Right atrium auricular region (tissue), 2 donors: ENCODE data around the gene WSB2. TPM values are rescaled to one million over a fixed set of nuclear protein-coding genes. Genes with fewer than 3 reads are reported as not detected.

Experiments used
- DNase-seq: peaks from one replicate; pipeline ENCODE4 v3.0.0-alpha.2; 2019; ENCODE audit warnings: low spot score
- H3K27ac ChIP-seq, 2 donors: fragments of 200-600 bp; sonication (generic); 1 replicate in 1 of 2; 2 replicates in 1 of 2; pipeline ENCODE4 v1.5.1; 2016 to 2019
- H3K27me3 ChIP-seq, 2 donors: fragments of 200-600 bp; sonication (generic); one replicate each; pipeline versions ENCODE4 v1.5.1 to v1.6.0; 2017 to 2019
- H3K36me3 ChIP-seq: fragments of 200-600 bp; sonication (generic); one replicate; pipeline ENCODE4 v1.5.1; 2016
- H3K4me1 ChIP-seq, 2 donors: fragments of 200-600 bp; sonication (generic); one replicate each; pipeline versions ENCODE4 v1.5.1 to v1.6.0; 2017 to 2019
- H3K4me3 ChIP-seq, 2 donors: fragments of 200-600 bp; sonication (generic); 1 replicate in 1 of 2; 2 replicates in 1 of 2; pipeline ENCODE4 v1.5.1; 2017 to 2019; ENCODE audit warnings: mild to moderate bottlenecking in 1 of 2, moderate library complexity in 1 of 2
- H3K9me3 ChIP-seq, 2 donors: fragments of 200-600 bp; sonication (generic); one replicate each; pipeline ENCODE4 v1.5.1; 2019
- total RNA-seq, 2 donors: library from RNA; depleted of rRNA; stranded (reverse); fragments of >200 nt; gene quantifications; one replicate each; pipeline ENCODE4 v1.1.0, GENCODE V29; 2016
- TF ChIP-seq, protein P1 (sequence below), 2 donors: fragments of 200-600 bp; sonication (generic); IDR thresholded peaks; one replicate each; pipeline ENCODE4 v1.5.1; 2019; ENCODE audit warnings: antibody characterized with exemption in 2 of 2

WSB2 gene
- total RNA-seq, 2 donors from 2014 or later, result 72.3 to 86.3 TPM

DNA sequence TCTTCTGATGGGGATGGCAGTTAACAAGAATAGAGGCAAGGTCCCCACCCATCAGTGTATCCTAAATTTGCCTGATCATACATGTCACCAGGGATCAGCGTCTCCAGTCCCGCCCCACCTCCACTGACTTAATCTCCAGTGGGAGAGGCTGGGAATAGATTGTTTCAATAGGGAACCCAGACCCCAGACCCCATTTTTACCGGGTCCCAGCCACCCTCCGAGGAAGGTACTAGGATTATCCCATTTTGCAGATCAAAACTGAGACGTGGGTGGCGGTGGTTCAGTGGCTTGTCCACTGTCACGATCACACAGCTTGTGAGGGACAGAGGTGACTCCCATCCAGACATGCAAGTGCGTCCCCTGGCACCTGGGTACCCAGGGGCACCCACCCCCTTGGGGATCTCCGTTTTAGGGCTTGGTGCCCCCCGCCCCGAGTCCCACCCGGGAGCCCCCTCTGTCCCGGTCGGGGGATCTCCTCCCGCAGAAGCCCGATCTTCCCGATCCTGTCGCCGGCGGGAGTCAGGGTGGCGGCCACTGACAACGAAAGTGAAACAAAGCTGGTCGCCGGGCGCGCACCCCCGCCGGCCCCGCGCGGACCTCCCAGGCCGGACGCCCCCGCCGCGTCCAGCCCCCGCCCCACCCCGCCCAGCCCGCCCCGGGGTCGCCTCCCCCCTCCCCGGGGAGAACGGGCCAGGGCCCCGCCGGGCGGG, 523 bp downstream of the WSB2 start:
- peak overlapping the region; percentile 79 to 86 for H3K4me3 ChIP-seq
- H3K4me1 ChIP-seq, result peaks cover 0 to 64% of the 10 kb centered on the region in 2 donors
- TF ChIP-seq, protein P1, sequence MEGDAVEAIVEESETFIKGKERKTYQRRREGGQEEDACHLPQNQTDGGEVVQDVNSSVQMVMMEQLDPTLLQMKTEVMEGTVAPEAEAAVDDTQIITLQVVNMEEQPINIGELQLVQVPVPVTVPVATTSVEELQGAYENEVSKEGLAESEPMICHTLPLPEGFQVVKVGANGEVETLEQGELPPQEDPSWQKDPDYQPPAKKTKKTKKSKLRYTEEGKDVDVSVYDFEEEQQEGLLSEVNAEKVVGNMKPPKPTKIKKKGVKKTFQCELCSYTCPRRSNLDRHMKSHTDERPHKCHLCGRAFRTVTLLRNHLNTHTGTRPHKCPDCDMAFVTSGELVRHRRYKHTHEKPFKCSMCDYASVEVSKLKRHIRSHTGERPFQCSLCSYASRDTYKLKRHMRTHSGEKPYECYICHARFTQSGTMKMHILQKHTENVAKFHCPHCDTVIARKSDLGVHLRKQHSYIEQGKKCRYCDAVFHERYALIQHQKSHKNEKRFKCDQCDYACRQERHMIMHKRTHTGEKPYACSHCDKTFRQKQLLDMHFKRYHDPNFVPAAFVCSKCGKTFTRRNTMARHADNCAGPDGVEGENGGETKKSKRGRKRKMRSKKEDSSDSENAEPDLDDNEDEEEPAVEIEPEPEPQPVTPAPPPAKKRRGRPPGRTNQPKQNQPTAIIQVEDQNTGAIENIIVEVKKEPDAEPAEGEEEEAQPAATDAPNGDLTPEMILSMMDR (IDR thresholded peaks at IDR 0.05), result no peak
- H3K9me3 ChIP-seq, result no peaks in the 10 kb centered on the region
- DNase-seq, result no peak
- H3K27me3 ChIP-seq, result no peaks in the 10 kb centered on the region
- peak overlapping the region; percentile 98 for H3K27ac ChIP-seq
- H3K36me3 ChIP-seq, result no peaks in the 10 kb centered on the region

DNA sequence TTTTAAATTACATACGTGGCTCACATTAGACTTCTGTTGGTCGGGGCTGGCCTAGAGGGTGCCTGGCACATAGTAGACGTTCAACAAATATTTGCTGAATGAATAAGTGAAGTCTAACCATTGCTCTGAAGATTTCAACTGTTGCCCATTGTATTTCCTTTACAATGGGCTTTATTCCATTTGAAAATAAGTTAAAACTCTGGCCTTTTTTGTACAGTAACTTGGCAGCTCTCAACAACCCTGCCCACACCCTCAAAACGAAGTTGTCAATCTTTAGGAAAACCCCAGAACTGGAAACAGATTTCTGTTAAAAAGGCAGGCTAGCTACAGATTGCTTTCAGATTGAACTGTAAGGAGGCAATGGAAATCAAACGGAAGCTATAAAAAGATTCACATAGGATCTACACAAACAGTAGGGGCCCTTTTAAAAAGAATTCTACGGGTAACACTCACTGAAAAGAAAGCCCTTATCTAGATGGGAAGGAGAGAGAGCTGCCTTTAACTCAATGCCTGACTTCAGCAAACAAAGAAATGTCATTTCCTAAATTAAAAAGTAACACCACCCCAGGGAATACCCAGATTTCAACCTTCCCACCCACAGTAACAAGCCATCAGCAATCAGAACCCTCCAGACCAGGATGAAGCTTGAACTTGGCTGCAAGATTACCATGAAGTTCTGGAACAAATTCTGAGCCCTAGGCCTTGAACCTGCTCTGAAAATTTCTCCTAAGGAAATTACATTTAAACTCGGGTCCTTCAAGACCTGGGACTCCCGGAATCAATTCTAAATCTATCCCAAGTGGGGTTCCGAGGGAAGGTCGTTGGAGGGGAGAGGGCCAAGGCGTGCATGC, 1.4 kb downstream of the WSB2 start:
- Histone ChIP-seq H3K4me1 (peaks cover 0 to 68% of the 10 kb centered on the region in 2 donors), H3K27me3 (no peaks in the 10 kb centered on the region), H3K4me3 (peak overlapping the region; percentile 79 to 86), H3K9me3 (no peaks in the 10 kb centered on the region), H3K27ac (peak overlapping the region; percentile 98), H3K36me3 (no peaks in the 10 kb centered on the region)
- TF ChIP-seq, protein P1 (IDR thresholded peaks at IDR 0.05), result no peak
- no peak for DNase-seq

DNA sequence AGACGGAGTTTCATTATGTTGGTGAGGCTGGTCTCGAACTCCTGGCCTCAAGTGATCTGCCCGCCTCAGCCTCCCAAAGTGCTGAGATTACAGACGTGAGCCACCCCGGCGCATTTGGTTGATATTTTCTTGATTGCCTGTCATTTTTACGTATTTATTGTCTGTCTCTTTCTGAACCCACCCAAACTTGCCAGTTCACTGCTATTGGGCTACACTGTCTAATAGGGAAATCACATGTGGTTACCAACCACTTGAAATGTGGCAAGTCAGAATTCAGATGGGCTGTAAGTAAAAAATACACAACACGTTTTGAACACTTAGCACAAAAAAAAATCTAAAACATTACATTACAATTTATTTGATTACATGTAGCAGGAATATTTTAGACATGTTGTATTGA, 2.1 kb downstream of the WSB2 start:
- peak overlapping the region in 1 of 2 donors; percentile 98 for H3K27ac ChIP-seq
- TF ChIP-seq, protein P1 (IDR thresholded peaks at IDR 0.05), result no peak
- no peaks in the 10 kb centered on the region for H3K9me3 ChIP-seq
- DNase-seq, result no peak
- no peaks in the 10 kb centered on the region for H3K36me3 ChIP-seq
- peaks cover 0 to 62% of the 10 kb centered on the region in 2 donors for H3K4me1 ChIP-seq
- no peak overlapping the region for H3K4me3 ChIP-seq
- no peaks in the 10 kb centered on the region for H3K27me3 ChIP-seq

DNA sequence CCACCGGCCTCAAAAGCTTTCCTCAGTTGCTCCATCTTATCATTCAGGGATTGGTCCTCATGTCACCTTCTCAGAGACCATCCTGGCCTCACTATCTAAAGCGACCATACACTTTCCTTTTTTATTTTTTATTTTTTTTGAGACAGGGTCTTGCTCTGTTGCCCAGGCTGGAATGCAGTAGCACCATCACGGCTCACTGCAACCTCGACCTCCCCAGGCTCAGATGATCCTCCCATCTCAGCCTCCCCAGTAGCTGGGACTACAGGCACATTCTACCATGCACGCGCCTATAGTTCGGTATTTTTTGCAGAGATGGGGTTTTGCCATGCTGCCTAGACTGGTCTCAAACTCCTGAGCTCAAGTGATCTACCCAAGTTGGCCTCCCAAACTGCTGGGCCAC, 2.8 kb downstream of the WSB2 start:
- H3K36me3 ChIP-seq, result no peaks in the 10 kb centered on the region
- H3K4me3 ChIP-seq, result no peak overlapping the region
- H3K4me1 ChIP-seq, result peaks cover 0 to 63% of the 10 kb centered on the region in 2 donors
- no peaks in the 10 kb centered on the region for H3K9me3 ChIP-seq
- DNase-seq, result no peak
- TF ChIP-seq, protein P1 (IDR thresholded peaks at IDR 0.05), result no peak
- no peak overlapping the region for H3K27ac ChIP-seq
- H3K27me3 ChIP-seq, result no peaks in the 10 kb centered on the region

DNA sequence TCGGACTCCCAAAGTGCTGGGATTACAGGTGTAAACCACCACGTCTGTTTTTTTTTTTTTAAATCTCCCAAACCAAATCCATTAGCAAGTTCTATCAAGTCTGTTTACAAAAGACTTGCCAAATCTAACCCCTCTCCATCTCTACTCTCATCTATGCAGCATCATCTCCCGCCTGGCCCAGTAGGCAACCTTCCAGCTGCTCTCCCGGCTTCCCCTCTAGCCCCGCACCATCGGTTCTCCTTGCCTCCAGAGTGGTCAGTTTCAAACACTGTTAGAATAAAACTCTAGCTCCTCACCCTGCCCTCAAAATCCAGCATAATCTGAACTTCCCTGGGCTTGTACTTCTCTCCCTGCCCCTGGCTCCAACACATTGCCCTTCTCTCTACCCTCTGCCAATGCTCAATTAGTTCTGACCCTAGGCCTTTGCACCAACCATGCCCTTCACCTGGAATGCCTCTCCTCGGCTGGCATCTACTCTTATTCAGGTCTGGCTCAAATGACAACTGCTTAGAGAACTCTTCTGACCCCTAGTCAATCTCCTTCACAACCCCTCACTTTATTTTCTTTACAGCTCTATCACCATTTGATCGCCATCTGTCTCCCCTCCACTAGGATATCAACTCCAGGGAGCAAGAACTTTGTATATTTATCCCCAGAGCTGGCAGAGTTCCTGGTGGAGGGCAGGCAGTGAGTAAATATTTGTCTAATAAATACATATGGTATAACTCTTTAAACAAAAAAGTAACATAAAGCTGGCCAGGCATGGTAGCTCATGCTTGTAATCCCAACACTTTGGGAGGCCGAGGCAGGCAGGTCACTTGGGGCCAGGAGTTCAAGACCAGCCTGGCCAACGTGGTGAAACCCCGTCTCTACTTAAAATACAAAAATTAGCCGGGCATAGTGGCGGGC, 4.9 kb downstream of the WSB2 start:
- Histone ChIP-seq H3K9me3 (no peaks in the 10 kb centered on the region), H3K27ac (peak overlapping the region; percentile 60 to 66), H3K4me3 (no peak overlapping the region), H3K36me3 (peaks cover 9% of the 10 kb centered on the region), H3K4me1 (peaks cover 0 to 68% of the 10 kb centered on the region in 2 donors), H3K27me3 (no peaks in the 10 kb centered on the region)
- TF ChIP-seq, protein P1 (IDR thresholded peaks at IDR 0.05), result no peak
- no peak for DNase-seq
